ENCODE data around the gene KCND2. TPM values are rescaled to one million over a fixed set of nuclear protein-coding genes. Genes with fewer than 3 reads are reported as not detected.

The KCND2 gene
- total and polyA plus RNA-seq, 2 of the 8 experiments (the other 6 are each of a cell fraction or from before 2014, with no cell fraction given) = 4.6 to 7.7 TPM

GRCh38 chr7:120227255-120227654, 45.7 kb upstream of the KCND2 start (continued):
- TF ChIP-seq CHD7 (IDR thresholded peaks at IDR 0.05; ENCODE audit: insufficient replicate concordance, low read length) (no peak), SP2 (IDR thresholded peaks at IDR 0.05; ENCODE audit: low read length) (no peak), KDM1A (IDR thresholded peaks at IDR 0.05; ENCODE audit: borderline replicate concordance, low read length) (no peak), RNF2 (IDR thresholded peaks at IDR 0.05; ENCODE audit: borderline replicate concordance, low read depth, low read length, missing control alignments, poor library complexity, severe bottlenecking) (no peak), YY1 (IDR thresholded peaks at IDR 0.05; ENCODE audit: low read depth, low read length) (no peak), RAD21 (IDR thresholded peaks at IDR 0.05 in 1 of 2, conservative IDR thresholded peaks at IDR 0.05 in 1 of 2; ENCODE audit: low read depth in 2 of 2, low read length in 2 of 2) (no peak), SAP30 (IDR thresholded peaks at IDR 0.05; ENCODE audit: insufficient read depth, insufficient replicate concordance, low read length) (no peak), POU5F1 (IDR thresholded peaks at IDR 0.05; ENCODE audit: low read depth, low read length) (no peak), KDM4A (IDR thresholded peaks at IDR 0.05; ENCODE audit: low read depth, low read length, severe bottlenecking) (no peak), CBX8 (IDR thresholded peaks at IDR 0.05; ENCODE audit: borderline replicate concordance, low read depth, low read length) (no peak), GABPA (IDR thresholded peaks at IDR 0.05; ENCODE audit: borderline replicate concordance, insufficient read depth, low read length) (no peak)
